B cell (primary cell): Measurements from ENCODE around the gene MALRD1. TPM values are rescaled to one million over a fixed set of nuclear protein-coding genes. Genes with fewer than 3 reads are reported as not detected.

Source experiments
- ATAC-seq: fragments of 200-7000 bp; cut with Tn5 transposase; one replicate; pipeline ENCODE4 v1.10.0; 2021; ENCODE audit warnings: low read depth, mild to moderate bottlenecking, moderate number of reproducible peaks, moderate library complexity
- CTCF ChIA-PET: fragments of 350-600 bp; sonication (Branson Sonifier 250); formaldehyde crosslinking; loops from one replicate; lab custom pipeline; 2021; ENCODE audit warnings: antibody characterized with exemption, inconsistent platforms; lab: Charles Lee
- POLR2A ChIA-PET: fragments of 350-600 bp; sonication (Branson Sonifier 250); formaldehyde crosslinking; loops from one replicate; lab custom pipeline; 2021; ENCODE audit warnings: antibody characterized with exemption; lab: Charles Lee
- DNase-seq: peaks from one replicate; pipeline ENCODE4 v3.0.0; 2013
- H2AFZ ChIP-seq: 2 replicates; pipeline ENCODE4 v1.6.1; 2012; ENCODE audit warnings: mild to moderate bottlenecking, low read depth, low read length; ENCODE audit not compliant: insufficient read depth, poor library complexity, severe bottlenecking
- H3K27ac ChIP-seq, 2 donors: 1 replicate in 1 of 2; 2 replicates in 1 of 2; pipeline ENCODE4 v1.5.1; 2012 to 2013; ENCODE audit warnings: low read length in 2 of 2, mild to moderate bottlenecking in 2 of 2, moderate library complexity in 1 of 2
- H3K27me3 ChIP-seq, 4 experiments: fragments of 200-600 bp in 1 of 4; sonication (generic) in 1 of 4; replicated peaks in 1 of 4; 1 replicate in 2 of 4; 2 replicates in 2 of 4; pipeline versions ENCODE4 v1.6.1 to v1.7.0; 2013 to 2016; ENCODE audit warnings: low read length in 3 of 4, mild to moderate bottlenecking in 2 of 4, mixed read lengths in 1 of 4, moderate library complexity in 1 of 4; ENCODE audit not compliant: insufficient read depth in 4 of 4, control insufficient read depth in 3 of 4; ENCODE audit errors: control extremely low read depth in 1 of 4
- H3K36me3 ChIP-seq, 2 experiments: replicated peaks in 1 of 2; 1 replicate in 1 of 2; 2 replicates in 1 of 2; pipeline versions ENCODE4 v1.6.1 to v1.7.1; 2013; ENCODE audit warnings: low read length in 1 of 2; ENCODE audit not compliant: insufficient read depth in 2 of 2, control insufficient read depth in 1 of 2; ENCODE audit errors: control extremely low read depth in 1 of 2, extremely low read depth in 1 of 2
- H3K4me1 ChIP-seq, 2 donors: fragments of 200-600 bp in 1 of 2; sonication (generic) in 1 of 2; 1 replicate in 1 of 2; 2 replicates in 1 of 2; pipeline versions ENCODE4 v1.5.1 to v1.6.1; 2013 to 2017; ENCODE audit warnings: low read length in 2 of 2; ENCODE audit not compliant: control insufficient read depth in 2 of 2, insufficient read depth in 2 of 2
- H3K4me2 ChIP-seq: replicated peaks from 2 replicates; pipeline ENCODE3; 2012; ENCODE audit warnings: mild to moderate bottlenecking, low read depth, low read length; ENCODE audit not compliant: poor library complexity, severe bottlenecking
- H3K4me3 ChIP-seq, 5 experiments: fragments of 200-600 bp in 1 of 5; sonication (generic) in 1 of 5; 1 replicate in 3 of 5; 2 replicates in 2 of 5; pipeline versions ENCODE4 v1.5.1 to v1.7.0; 2011 to 2016; ENCODE audit warnings: low read length in 4 of 5, mild to moderate bottlenecking in 4 of 5, low read depth in 2 of 5, control low read depth in 1 of 5, moderate library complexity in 1 of 5; ENCODE audit not compliant: insufficient read depth in 1 of 5; ENCODE audit errors: control extremely low read depth in 1 of 5, extremely low read depth in 1 of 5
- H3K79me2 ChIP-seq: fragments of 200-600 bp; sonication (generic); one replicate; pipeline ENCODE4 v1.6.0; 2016; ENCODE audit warnings: low read length; ENCODE audit not compliant: control insufficient read depth, insufficient read depth
- H3K9ac ChIP-seq: fragments of 200-600 bp; sonication (generic); 2 replicates; pipeline ENCODE4 v1.6.1; 2017; ENCODE audit warnings: mild to moderate bottlenecking, low read length, moderate library complexity
- H3K9me3 ChIP-seq, 3 donors: one replicate each; pipeline versions ENCODE4 v1.6.1 to v1.7.1; 2013; ENCODE audit warnings: low read length in 2 of 3; ENCODE audit not compliant: control insufficient read depth in 2 of 3, insufficient read depth in 1 of 3; ENCODE audit errors: control extremely low read depth in 1 of 3
- H4K20me1 ChIP-seq: 2 replicates; pipeline ENCODE4 v1.6.0; 2012; ENCODE audit warnings: mild to moderate bottlenecking, low read length; ENCODE audit not compliant: insufficient read depth, control insufficient read depth, poor library complexity, severe bottlenecking
- H3K27ac Mint-ChIP-seq: one replicate; pipeline ENCODE4 v1.8.0; 2021; ENCODE audit warnings: mixed read lengths
- H3K27me3 Mint-ChIP-seq: one replicate; pipeline ENCODE4 v1.8.0; 2021; ENCODE audit warnings: mixed read lengths
- H3K4me1 Mint-ChIP-seq: one replicate; pipeline ENCODE4 v1.8.0; 2021; ENCODE audit warnings: mixed read lengths
- H3K4me3 Mint-ChIP-seq: one replicate; pipeline ENCODE4 v1.8.0; 2021; ENCODE audit warnings: mixed read lengths
- H3K9me3 Mint-ChIP-seq: one replicate; pipeline ENCODE4 v1.8.0; 2022; ENCODE audit warnings: mixed read lengths; ENCODE audit not compliant: insufficient read depth
- CTCF ChIP-seq: fragments of 200-600 bp; IDR thresholded peaks from one replicate; pipeline ENCODE4 v1.8.0; 2022; ENCODE audit warnings: antibody characterized with exemption, mild to moderate bottlenecking
- EZH2 ChIP-seq: IDR thresholded peaks from 2 replicates; pipeline ENCODE4 v1.6.1; 2012; ENCODE audit warnings: borderline replicate concordance, low read depth, mild to moderate bottlenecking, moderate library complexity, low read length; ENCODE audit not compliant: insufficient read depth, poor library complexity, severe bottlenecking
- WGBS: methylation state at CpG from one replicate; pipeline ENCODE4 v1.1.5; 2013; ENCODE audit warnings: missing lambda C conversion rate; ENCODE audit not compliant: insufficient coverage; 5-methylcytosine and 5-hydroxymethylcytosine counted together
- intact Hi-C: fragments of 100-400 bp; cut with micrococcal nuclease; formaldehyde crosslinking; loops from one replicate; pipeline ENCODE4 v1.10.0; 2022
- polyA plus RNA-seq: library from polyadenylated mRNA; depleted of rRNA; stranded (reverse); fragments of >200 nt; gene quantifications from 2 replicates; pipeline ENCODE4 v1.2.3, GENCODE V29; 2012
- total RNA-seq, 2 donors: library from RNA; stranded (reverse); fragments of 120-200 nt in 1 of 2; gene quantifications; 1 replicate in 1 of 2; 2 replicates in 1 of 2; pipeline versions ENCODE4 v1.2.3 to v1.2.4, GENCODE V29; 2013 to 2022

The MALRD1 gene
- total and polyA plus RNA-seq, 2 donors (not counting 1 experiment from before 2014, with no cell fraction given): not detected

DNA sequence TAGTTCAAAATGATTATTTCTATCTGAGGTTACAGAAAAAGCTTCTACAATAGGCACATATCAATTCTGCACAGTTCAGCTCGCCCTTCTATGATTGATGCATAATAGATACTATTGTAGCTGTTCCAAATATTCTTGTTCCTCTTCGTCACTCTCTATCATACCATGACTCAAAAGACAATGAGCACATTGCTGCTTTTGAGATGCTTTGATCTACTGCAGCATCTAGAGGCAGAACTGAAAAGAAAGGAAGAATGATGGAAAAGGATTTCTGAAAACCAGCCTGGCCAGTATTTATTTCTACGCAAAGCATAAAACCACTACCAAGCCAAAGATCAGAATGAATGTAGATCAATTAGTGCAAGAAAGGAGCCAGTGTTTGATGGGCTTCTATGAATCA lies 708.3 kb downstream of the MALRD1 start:
- Histone ChIP-seq H3K79me2 (no peaks in the 10 kb centered on the region), H3K36me3 (no peaks in the 10 kb centered on the region), H4K20me1 (no peaks in the 10 kb centered on the region), H2AFZ (no peak overlapping the region), H3K4me2 (no peak overlapping the region), H3K4me3 (no peak overlapping the region), H3K9ac (no peak overlapping the region), H3K4me1 (no peaks in the 10 kb centered on the region), H3K27ac (no peak overlapping the region), H3K9me3 (no peaks in the 10 kb centered on the region), H3K27me3 (no peaks in the 10 kb centered on the region)
- POLR2A ChIA-PET: no interaction called here
- intact Hi-C loops: no loop called here
- ATAC-seq (no peak), DNase-seq (no peak)
- CTCF ChIA-PET: no interaction called here
- no peaks in the 10 kb centered on the region for H3K27me3 Mint-ChIP-seq
- H3K4me1 Mint-ChIP-seq: no peaks in the 10 kb centered on the region
- no peaks in the 10 kb centered on the region for H3K9me3 Mint-ChIP-seq
- no peak overlapping the region for H3K4me3 Mint-ChIP-seq
- no CpG with 5 or more reads among the region's 3 CpGs for WGBS
- TF ChIP-seq CTCF (no peak), EZH2 (no peak)
- no peak overlapping the region for H3K27ac Mint-ChIP-seq

DNA sequence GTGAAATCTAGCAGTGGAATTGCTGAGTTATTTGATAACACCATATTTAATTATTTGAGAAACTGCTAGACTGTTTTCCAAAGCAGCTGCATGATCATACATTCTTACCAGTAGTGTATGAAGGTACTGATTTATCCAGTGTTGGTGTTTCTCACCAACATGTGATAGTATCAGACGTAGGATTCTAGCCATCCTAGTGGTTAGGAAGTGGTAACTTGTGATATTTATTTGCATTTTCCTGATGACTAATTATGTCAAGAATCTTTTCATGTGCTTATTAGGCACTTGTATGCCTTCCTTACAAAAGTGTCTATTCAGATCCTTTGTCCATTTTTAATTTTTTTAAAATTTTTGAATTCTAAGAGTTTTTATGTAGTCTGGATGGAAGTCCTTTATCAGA lies 713.4 kb downstream of the MALRD1 start:
- H2AFZ ChIP-seq: no peak overlapping the region
- H3K4me1 ChIP-seq: no peaks in the 10 kb centered on the region
- H3K9ac ChIP-seq: no peak overlapping the region
- no peaks in the 10 kb centered on the region for H3K4me1 Mint-ChIP-seq
- DNase-seq (no peak), ATAC-seq (no peak)
- POLR2A ChIA-PET: no interaction called here
- no peak overlapping the region for H3K27ac Mint-ChIP-seq
- H3K36me3 ChIP-seq: no peaks in the 10 kb centered on the region
- peaks cover 0 to 4% (median 0%) of the 10 kb centered on the region in 3 donors for H3K9me3 ChIP-seq
- H3K4me3 ChIP-seq: no peak overlapping the region
- intact Hi-C loops: no loop called here
- TF ChIP-seq EZH2 (no peak), CTCF (no peak)
- no peak overlapping the region for H3K27ac ChIP-seq
- no CpG with 5 or more reads among the region's 1 CpG for WGBS
- H3K79me2 ChIP-seq: no peaks in the 10 kb centered on the region
- H3K9me3 Mint-ChIP-seq: no peaks in the 10 kb centered on the region
- CTCF ChIA-PET: no interaction called here
- no peaks in the 10 kb centered on the region for H4K20me1 ChIP-seq
- H3K27me3 ChIP-seq: no peaks in the 10 kb centered on the region
- H3K27me3 Mint-ChIP-seq: no peaks in the 10 kb centered on the region
- H3K4me2 ChIP-seq: no peak overlapping the region
- no peak overlapping the region for H3K4me3 Mint-ChIP-seq
